ENCODE data around the gene BTNL9. TPM values are rescaled to one million over a fixed set of nuclear protein-coding genes. Genes with fewer than 3 reads are reported as not detected.
A peak's percentile ranks its signal among the peaks of the same experiment; 100 is the strongest.

BTNL9 gene
- total and polyA plus RNA-seq, 9 of the 15 experiments (the other 6 are each of a cell fraction or from before 2014, with no cell fraction given): 3.7 to 86.7 (median 29.4) TPM

GRCh38 chr5:181028032-181028819 lies 11.8 kb upstream of the BTNL9 start (continued):
- TF ChIP-seq RAD51 (IDR thresholded peaks at IDR 0.05; ENCODE audit: borderline replicate concordance, low read depth): no peak
- no peak for TF ChIP-seq MAFF (IDR thresholded peaks at IDR 0.05; ENCODE audit: low read length)
- peak in 1 of 2 experiments; percentile 80; a peak in 1 of 4 replicates for TF ChIP-seq KDM4B (IDR thresholded peaks at IDR 0.05; ENCODE audit: borderline replicate concordance in 2 of 2, low read depth in 1 of 2)
- peak; percentile 69; the same call in 1 of the 2 replicates for TF ChIP-seq HDAC2 (IDR thresholded peaks at IDR 0.05)
- TF ChIP-seq CBFA2T3 (IDR thresholded peaks at IDR 0.05): peak; percentile 40
- TF ChIP-seq ATF6 (CRISPR knock-in tag; IDR thresholded peaks at IDR 0.05): peak; percentile 95
- peak; percentile 78; the same call in 1 of the 2 replicates for TF ChIP-seq SREBF2 (CRISPR knock-in tag; IDR thresholded peaks at IDR 0.05)
- TF ChIP-seq HDAC6 (IDR thresholded peaks at IDR 0.05; ENCODE audit: low read depth, low read length): no peak
- TF ChIP-seq ZNF146 (CRISPR knock-in tag; IDR thresholded peaks at IDR 0.05; ENCODE audit: unreplicated experiment): no peak
- TF ChIP-seq PKNOX1 (IDR thresholded peaks at IDR 0.05): peak; percentile 3; the same call in 1 of the 2 replicates
- no peak for TF ChIP-seq ZNF253 (CRISPR knock-in tag; conservative IDR thresholded peaks at IDR 0.05)
- peak; percentile 56; the same call in 1 of the 2 replicates for TF ChIP-seq ARID1B (IDR thresholded peaks at IDR 0.05)
- TF ChIP-seq MYC (IDR thresholded peaks at IDR 0.05; ENCODE audit: low read depth, low read length): peak; percentile 83
- no peak for TF ChIP-seq MYC (CRISPR knock-in tag; IDR thresholded peaks at IDR 0.05; ENCODE audit: borderline replicate concordance, low read depth)
- TF ChIP-seq MEF2A (IDR thresholded peaks at IDR 0.05; ENCODE audit: control insufficient read depth, low read depth, low read length): no peak
- TF ChIP-seq ZNF24 (IDR thresholded peaks at IDR 0.05): peak; percentile 51; the same call in 1 of the 2 replicates
- TF ChIP-seq CHD2 (IDR thresholded peaks at IDR 0.05; ENCODE audit: low read depth, low read length): peak; percentile 70
- no peak for TF ChIP-seq NR2C2 (CRISPR knock-in tag; IDR thresholded peaks at IDR 0.05)
- TF ChIP-seq NR2C2 (tag; IDR thresholded peaks at IDR 0.05): no peak
- no peak for TF ChIP-seq JUNB (CRISPR knock-in tag; conservative IDR thresholded peaks at IDR 0.05)
- TF ChIP-seq PML (IDR thresholded peaks at IDR 0.05; ENCODE audit: low read length): peak; percentile 92
- TF ChIP-seq SMARCA4 (IDR thresholded peaks at IDR 0.05): peak; percentile 37; the same call in 1 of the 2 replicates
- TF ChIP-seq TAF7 (tag; IDR thresholded peaks at IDR 0.05): peak; percentile 7; the same call in 1 of the 2 replicates
- peak; percentile 50; the same call in 1 of the 2 replicates for TF ChIP-seq MYNN (IDR thresholded peaks at IDR 0.05)
- TF ChIP-seq MYNN (CRISPR knock-in tag; IDR thresholded peaks at IDR 0.05): no peak
- TF ChIP-seq CGGBP1 (CRISPR knock-in tag; IDR thresholded peaks at IDR 0.05): 0 out of 2 replicates have a peak, but pooled peaks have one; percentile 23
- peak; percentile 96 for TF ChIP-seq SPI1 (IDR thresholded peaks at IDR 0.05; ENCODE audit: borderline replicate concordance, low read depth, low read length)
- TF ChIP-seq PHF20 (IDR thresholded peaks at IDR 0.05; ENCODE audit: partially characterized antibody): no peak
- TF ChIP-seq ZNF717 (CRISPR knock-in tag; IDR thresholded peaks at IDR 0.05): no peak
- TF ChIP-seq SP1 (CRISPR knock-in tag; IDR thresholded peaks at IDR 0.05): peak; percentile 91
